Choroid plexus epithelial cell (primary cell): Measurements from ENCODE around the gene EIF4E.

ENCODE experiments used
- DNase-seq: peaks from one replicate; pipeline ENCODE4 v3.0.0-alpha.2; 2010; ENCODE audit warnings: low read depth
- H3K4me3 ChIP-seq: 2 replicates; pipeline ENCODE4 v1.5.1; 2011; ENCODE audit warnings: low read depth, mild to moderate bottlenecking, control low read depth, low read length, moderate library complexity
- CTCF ChIP-seq: conservative IDR thresholded peaks from 2 replicates; pipeline ENCODE4 v1.5.1; 2011; ENCODE audit warnings: low read depth, mild to moderate bottlenecking, control low read depth, inconsistent platforms, low read length, moderate library complexity

The EIF4E gene

GRCh38 chr4:98963538-98964433 is 34.9 kb upstream of the EIF4E start:
- TF ChIP-seq CTCF = no peak
- no peak for DNase-seq

GRCh38 chr4:98961770-98962169 is 32.8 kb upstream of the EIF4E start:
- no peak for DNase-seq
- no peak overlapping the region for H3K4me3 ChIP-seq
- TF ChIP-seq CTCF = no peak

More at GRCh38 chr4:98963538-98964433, 34.9 kb upstream of the EIF4E start:
- no peak overlapping the region for H3K4me3 ChIP-seq

GRCh38 chr4:98959411-98959810 is 30.5 kb upstream of the EIF4E start:
- TF ChIP-seq CTCF = no peak
- DNase-seq = no peak
- H3K4me3 ChIP-seq = no peak overlapping the region

GRCh38 chr4:98958065-98958464 is 29.1 kb upstream of the EIF4E start:
- DNase-seq = no peak
- TF ChIP-seq CTCF = no peak

GRCh38 chr4:98955229-98955628 is 26.3 kb upstream of the EIF4E start:
- no peak overlapping the region for H3K4me3 ChIP-seq
- no peak for DNase-seq
- TF ChIP-seq CTCF = no peak

More at GRCh38 chr4:98958065-98958464, 29.1 kb upstream of the EIF4E start:
- no peak overlapping the region for H3K4me3 ChIP-seq

GRCh38 chr4:98951710-98952109 is 22.8 kb upstream of the EIF4E start:
- no peak for DNase-seq
- H3K4me3 ChIP-seq = no peak overlapping the region
- no peak for TF ChIP-seq CTCF

GRCh38 chr4:98950925-98951324 is 22.0 kb upstream of the EIF4E start:
- no peak overlapping the region for H3K4me3 ChIP-seq
- TF ChIP-seq CTCF = no peak
- DNase-seq = no peak
